ENCODE results near the gene TM7SF3.

The TM7SF3 gene

DNA sequence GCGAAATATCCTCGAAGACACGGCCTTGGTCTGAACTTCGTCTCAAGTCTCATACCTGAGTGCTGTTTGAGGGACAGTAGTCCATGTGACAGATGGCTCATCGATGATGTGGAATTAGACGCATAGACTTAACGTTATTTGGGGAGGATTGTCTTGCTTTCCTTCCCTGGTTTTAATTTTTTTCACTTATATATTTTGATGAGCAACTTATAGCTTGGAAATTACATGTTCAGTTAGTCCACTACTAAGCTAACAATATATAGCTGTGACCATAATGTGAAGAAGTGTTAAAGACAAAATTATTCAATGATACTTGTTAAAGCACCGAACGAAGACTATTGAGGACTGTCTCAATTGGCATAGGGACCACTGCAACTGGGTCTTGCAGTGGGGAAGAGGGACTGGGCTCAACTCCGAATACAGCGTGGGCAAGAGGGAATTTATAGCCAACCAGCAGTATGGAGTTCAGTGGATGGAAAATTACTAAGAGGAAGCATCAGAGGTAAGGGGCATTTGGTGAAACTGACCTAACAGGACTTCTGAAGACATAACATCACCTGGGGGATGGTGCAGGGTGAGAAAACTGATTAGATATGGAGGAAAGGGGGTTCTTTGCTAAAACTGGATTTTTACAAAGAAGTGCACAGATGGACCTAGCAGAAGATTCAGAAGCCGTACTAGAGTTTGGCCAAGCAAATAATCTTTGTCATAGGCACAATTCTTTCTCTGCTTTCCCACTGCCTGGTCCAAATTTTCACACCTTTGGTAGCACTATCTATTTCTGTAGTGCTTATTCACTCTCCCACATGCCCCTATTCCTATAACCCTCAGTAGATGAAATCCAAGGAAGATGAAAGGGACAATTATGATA, 910 bp upstream of the TM7SF3 start:
- no peak for DNase-seq

GRCh38 chr12:27013611-27014084, 536 bp downstream of the TM7SF3 start:
- DNase-seq = peak; percentile 55

GRCh38 chr12:27012982-27013255, 1.3 kb downstream of the TM7SF3 start:
- peak; percentile 50 for DNase-seq

- DNase-seq = no peak
These were observed 1.8 kb downstream of the TM7SF3 start for GRCh38 chr12:27012239-27012981.

GRCh38 chr12:27009881-27010301, 4.3 kb downstream of the TM7SF3 start:
- DNase-seq = no peak

- DNase-seq = no peak
These were observed 6.1 kb downstream of the TM7SF3 start for GRCh38 chr12:27008081-27008480.

GRCh38 chr12:27006797-27007467, 7.3 kb downstream of the TM7SF3 start:
- no peak for DNase-seq

DNA sequence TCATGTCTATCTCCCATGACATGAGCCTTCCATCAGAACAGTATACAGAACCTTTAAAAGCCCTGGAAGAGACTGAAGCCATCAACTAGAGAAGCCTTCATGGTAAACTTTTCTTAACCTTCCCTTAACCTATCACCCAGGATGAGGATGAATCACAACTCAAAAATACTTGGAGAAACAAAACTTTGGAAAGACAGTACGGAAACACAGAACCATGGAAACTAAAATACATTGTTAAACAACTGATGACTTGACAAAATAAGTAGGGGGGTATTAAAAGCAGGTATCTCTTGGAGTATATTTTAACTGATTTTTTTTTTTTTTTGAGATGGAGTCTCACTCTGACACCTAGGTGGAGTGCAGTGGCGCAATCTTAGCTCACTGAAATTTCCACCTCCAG, 8.7 kb downstream of the TM7SF3 start:
- DNase-seq = no peak

GRCh38 chr12:27003421-27004381, 10.5 kb downstream of the TM7SF3 start:
- DNase-seq = no peak

DNA sequence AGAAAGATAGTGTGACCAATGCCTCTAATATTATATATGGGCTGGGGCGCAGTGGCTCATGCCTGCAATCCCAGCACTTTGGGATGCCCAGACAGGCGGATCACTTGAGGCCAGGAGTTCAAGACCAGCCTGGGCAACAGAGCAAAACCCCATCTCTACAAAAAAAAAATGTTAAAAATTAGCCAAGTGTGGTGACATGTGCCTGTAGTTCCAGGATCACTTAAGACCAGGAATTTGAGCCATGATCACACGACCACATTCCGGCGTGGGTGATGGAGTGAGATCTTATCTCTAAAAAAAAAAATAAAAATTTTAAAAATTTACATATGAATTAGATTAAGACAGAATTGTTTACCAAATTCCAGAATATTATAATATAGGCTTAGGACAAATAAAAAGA, 12.0 kb downstream of the TM7SF3 start:
- no peak for DNase-seq

DNA sequence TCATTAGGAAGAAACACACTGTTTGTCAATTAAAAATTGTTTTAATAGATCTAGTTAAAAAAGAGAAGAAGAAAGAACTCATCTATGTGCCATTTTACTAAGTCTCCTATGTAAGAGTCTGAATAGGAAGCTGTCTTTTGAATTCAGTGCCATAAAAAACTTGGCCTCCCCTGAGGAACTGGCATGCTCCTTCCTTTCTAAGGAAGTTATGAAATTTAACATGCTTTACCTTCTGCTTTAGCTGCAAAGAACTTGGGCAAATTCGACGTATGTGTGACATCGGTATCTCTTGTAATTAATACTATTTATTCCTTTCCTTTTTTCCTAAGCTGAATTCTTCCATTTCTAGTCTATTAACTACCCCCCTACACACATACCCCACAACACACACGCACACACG, 12.5 kb downstream of the TM7SF3 start:
- no peak for DNase-seq

- DNase-seq = no peak
These were observed 13.2 kb downstream of the TM7SF3 start for GRCh38 chr12:27000961-27001360.

- no peak for DNase-seq
These were observed 17.2 kb downstream of the TM7SF3 start for GRCh38 chr12:26997003-26997402.

- DNase-seq = no peak
These were observed 18.5 kb downstream of the TM7SF3 start for GRCh38 chr12:26995706-26996105.

GRCh38 chr12:26994109-26994508, 20.1 kb downstream of the TM7SF3 start:
- DNase-seq = no peak

- no peak for DNase-seq
These were observed 22.4 kb downstream of the TM7SF3 start for GRCh38 chr12:26991826-26992225.

DNA sequence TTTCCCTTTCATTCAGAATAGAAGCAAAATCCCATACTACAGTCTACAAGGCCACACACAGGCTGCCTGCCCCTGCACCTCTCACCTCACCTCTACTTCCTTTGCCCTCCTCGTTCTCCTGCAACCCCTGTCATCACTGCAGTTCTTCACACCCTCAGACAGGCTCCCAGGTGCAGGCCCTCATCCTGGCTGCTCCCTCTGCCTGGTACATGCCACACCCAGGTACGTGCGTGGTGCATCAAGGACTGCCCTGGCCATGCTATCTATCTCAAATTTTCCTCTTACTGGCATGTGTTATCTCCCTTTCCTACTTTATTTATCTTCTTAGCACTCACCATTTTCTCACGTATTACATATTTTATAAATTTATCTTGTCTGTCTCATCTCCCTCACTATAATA, 24.3 kb downstream of the TM7SF3 start:
- DNase-seq = no peak

- DNase-seq = no peak
These were observed 25.5 kb downstream of the TM7SF3 start for GRCh38 chr12:26988703-26989102.

DNA sequence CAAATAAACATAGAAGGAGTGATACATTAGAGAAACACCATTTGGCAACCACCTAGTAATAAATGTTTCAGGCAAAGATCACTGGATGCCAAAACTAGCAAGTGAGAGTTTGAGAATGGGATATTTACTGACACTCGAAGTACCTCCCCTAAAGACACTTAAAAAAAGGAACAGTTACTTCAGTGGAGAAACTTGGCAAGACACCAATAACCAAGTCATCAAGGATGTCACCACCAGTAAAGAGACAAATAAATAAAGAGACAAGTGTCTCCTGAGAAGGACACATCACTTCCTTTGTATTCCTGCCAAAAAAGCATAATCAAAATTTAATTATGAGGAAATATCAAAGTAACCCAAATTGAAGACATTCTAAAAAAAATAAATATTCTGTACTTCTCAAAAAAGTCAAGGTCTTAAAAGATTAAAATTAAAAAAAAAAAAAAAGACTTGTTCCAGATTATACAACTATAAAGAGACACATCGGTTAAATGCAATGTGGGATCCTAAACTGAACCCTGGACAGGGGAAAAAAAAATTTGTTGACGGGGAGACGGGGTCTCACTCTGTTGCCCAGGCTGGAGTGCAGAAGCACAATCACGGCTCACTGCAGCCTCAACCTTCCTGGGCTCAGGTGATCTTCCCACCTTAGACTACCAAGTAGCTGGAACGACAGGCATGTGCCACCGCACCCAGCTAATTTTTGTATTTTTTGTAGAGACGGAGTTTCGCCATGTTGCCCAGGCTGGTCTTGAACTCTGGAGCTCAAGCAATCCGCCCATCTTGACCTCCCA, 26.4 kb downstream of the TM7SF3 start:
- peak; percentile 48 for DNase-seq

- no peak for DNase-seq
These were observed 31.3 kb downstream of the TM7SF3 start for GRCh38 chr12:26982866-26983265.

DNA sequence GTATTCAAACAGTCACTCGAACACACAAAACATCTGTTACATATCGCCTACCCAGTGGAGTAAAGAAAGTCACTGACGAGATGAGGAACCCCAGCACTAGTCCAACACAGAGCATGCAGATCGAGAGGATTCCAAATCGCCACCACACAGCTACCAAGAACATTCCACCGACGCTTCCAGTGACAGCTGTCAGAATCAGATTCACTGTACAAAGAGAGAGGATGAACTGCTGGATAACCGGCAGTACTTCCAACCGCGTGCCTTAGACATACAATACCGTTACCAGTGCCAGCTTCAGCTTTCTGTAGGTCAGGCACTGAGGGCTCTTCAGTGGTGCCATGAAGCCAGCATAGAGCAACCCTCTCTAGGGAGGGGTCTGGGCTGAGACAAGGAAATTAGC, 34.5 kb downstream of the TM7SF3 start:
- DNase-seq = no peak

DNA sequence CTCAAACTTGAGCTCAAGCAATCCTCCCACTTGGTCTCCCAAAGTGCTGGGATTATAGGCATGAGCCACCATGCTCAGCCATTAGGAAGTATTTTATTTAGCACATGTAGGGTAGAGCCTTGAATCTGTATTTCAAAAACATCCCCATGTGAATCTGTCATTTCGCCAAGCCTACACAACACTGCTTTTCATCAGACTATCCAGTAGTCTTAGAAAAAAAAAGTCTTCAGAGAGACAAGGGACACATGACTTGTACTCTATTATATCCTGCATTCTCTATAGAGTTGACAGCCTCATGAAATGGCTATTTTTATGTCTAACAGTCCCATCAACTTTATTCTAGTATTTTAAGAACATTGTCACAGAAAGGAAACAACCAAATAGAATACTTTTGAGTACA, 35.4 kb downstream of the TM7SF3 start:
- DNase-seq = no peak

Measured in DMS79 treated with DMSO at 0.1 percent for 48 hours (cell line).